Activated CD8-positive, alpha-beta T cell treated with anti-CD3 and anti-CD28 coated beads for 36 hours (primary cell): Measurements from ENCODE around the gene SHROOM4. TPM values are rescaled to one million over a fixed set of nuclear protein-coding genes. Genes with fewer than 3 reads are reported as not detected.

Experiments used
- ATAC-seq: fragments of 200-7000 bp; cut with Tn5 transposase; one replicate; pipeline ENCODE4 v1.10.0; 2021; ENCODE audit warnings: mild to moderate bottlenecking, moderate library complexity
- CTCF ChIA-PET: fragments of 350-600 bp; sonication (Branson Sonifier 250); formaldehyde crosslinking; loops from one replicate; lab custom pipeline; 2021; ENCODE audit warnings: antibody characterized with exemption; lab: Charles Lee
- POLR2A ChIA-PET: fragments of 350-600 bp; sonication (Branson Sonifier 250); formaldehyde crosslinking; loops from one replicate; lab custom pipeline; 2021; ENCODE audit warnings: antibody characterized with exemption; lab: Charles Lee
- DNase-seq: peaks from one replicate; pipeline ENCODE4 v3.0.0-alpha.2; 2020
- H3K27ac Mint-ChIP-seq: one replicate; pipeline ENCODE4 v1.8.0; 2021; ENCODE audit warnings: mild to moderate bottlenecking, mixed read lengths
- H3K27me3 Mint-ChIP-seq: one replicate; pipeline ENCODE4 v1.8.0; 2021; ENCODE audit warnings: mixed read lengths
- H3K36me3 Mint-ChIP-seq: one replicate; pipeline ENCODE4 v1.8.0; 2021; ENCODE audit warnings: low read depth, mixed read lengths
- H3K4me1 Mint-ChIP-seq: one replicate; pipeline ENCODE4 v1.8.0; 2021; ENCODE audit warnings: low read depth, mixed read lengths
- H3K4me3 Mint-ChIP-seq: one replicate; pipeline ENCODE4 v1.8.0; 2021; ENCODE audit warnings: mild to moderate bottlenecking, moderate library complexity, mixed read lengths
- H3K9me3 Mint-ChIP-seq: one replicate; pipeline ENCODE4 v1.8.0; 2021; ENCODE audit warnings: mixed read lengths
- CTCF ChIP-seq: fragments of 200-600 bp; IDR thresholded peaks from one replicate; pipeline ENCODE4 v1.8.0; 2022; ENCODE audit warnings: antibody characterized with exemption, mild to moderate bottlenecking
- intact Hi-C: fragments of 100-400 bp; cut with micrococcal nuclease; formaldehyde crosslinking; loops from one replicate; pipeline ENCODE4 v1.10.0; 2022
- total RNA-seq, 2 experiments: library from RNA; stranded (reverse); gene quantifications; one replicate each; pipeline ENCODE4 v1.2.3, GENCODE V29; 2021

Gene SHROOM4
- total RNA-seq, 2 experiments from 2014 or later, result not detected

DNA sequence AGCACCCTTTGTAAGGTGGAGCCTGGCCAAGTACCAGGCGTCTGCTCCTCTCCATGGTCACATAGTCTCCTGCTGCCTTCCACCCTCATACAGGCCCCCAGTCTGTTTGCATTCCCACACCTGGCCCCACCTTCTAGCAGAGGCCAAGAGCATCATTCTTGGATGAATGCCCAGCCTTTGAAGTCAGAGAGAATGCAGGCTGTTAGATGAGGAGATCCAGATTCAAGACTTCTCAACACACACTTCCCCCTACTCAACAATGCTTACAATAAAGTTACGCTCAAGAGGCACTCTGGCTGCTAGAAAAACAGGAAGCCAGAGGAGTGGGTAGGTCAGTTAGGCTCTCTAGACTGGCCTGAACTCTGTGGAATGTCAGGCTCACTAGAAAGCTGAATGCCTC, 43.3 kb downstream of the SHROOM4 start:
- Mint-ChIP-seq H3K4me3 (no peak overlapping the region), H3K27ac (no peak overlapping the region), H3K36me3 (no peaks in the 10 kb centered on the region), H3K9me3 (no peaks in the 10 kb centered on the region), H3K4me1 (no peaks in the 10 kb centered on the region), H3K27me3 (peaks cover 3% of the 10 kb centered on the region)
- intact Hi-C loops, result no loop called here
- no peak for TF ChIP-seq CTCF
- ChIA-PET POLR2A (no interaction called here), CTCF (no interaction called here)
- ATAC-seq, result no peak
- DNase-seq, result no peak

DNA sequence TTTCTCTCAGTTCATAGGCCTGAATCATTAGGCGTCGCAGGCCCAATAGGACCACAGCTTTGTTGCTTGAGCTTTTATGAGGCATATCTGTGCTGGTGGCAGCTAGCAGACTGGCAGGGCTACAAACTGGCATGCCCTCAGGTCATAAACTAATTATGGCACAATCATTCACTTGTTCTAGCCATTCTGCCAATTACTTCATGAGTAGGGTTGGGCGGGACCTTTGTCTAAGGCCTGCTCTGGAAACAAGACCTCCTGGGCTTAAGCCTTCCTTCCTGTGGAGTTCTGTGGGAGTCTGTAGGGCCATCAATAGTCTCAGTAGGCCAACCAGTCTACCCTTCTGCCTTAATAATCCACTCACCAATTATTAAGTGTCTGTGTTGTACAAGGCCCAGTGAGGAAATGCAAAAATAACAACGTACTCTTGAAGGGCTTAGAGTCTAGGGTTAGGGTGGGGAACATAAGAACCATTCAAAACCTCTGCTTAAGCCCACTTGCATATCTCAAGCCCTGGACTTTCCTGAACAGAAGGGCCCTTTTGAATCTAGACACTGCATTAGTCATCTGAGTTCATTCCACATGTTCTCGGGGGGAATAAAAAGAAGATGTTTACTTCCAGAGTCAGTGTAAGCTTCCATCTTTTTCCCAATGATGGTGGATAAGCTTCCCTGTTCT, 44.5 kb downstream of the SHROOM4 start:
- ATAC-seq (no peak), DNase-seq (no peak)
- ChIA-PET CTCF (no interaction called here), POLR2A (no interaction called here)
- Mint-ChIP-seq H3K36me3 (no peaks in the 10 kb centered on the region), H3K9me3 (no peaks in the 10 kb centered on the region), H3K27me3 (peaks cover 6% of the 10 kb centered on the region), H3K4me3 (no peak overlapping the region), H3K27ac (no peak overlapping the region), H3K4me1 (no peaks in the 10 kb centered on the region)
- no peak for TF ChIP-seq CTCF
- intact Hi-C loops, result no loop called here

GRCh38 chrX:50768801-50769200, 45.2 kb downstream of the SHROOM4 start:
- Mint-ChIP-seq H3K4me1 (no peaks in the 10 kb centered on the region), H3K27ac (no peak overlapping the region), H3K4me3 (no peak overlapping the region), H3K27me3 (peaks cover 6% of the 10 kb centered on the region), H3K9me3 (no peaks in the 10 kb centered on the region), H3K36me3 (no peaks in the 10 kb centered on the region)
- intact Hi-C loops, result no loop called here
- ChIA-PET CTCF (no interaction called here), POLR2A (no interaction called here)
- ATAC-seq (no peak), DNase-seq (no peak)
- no peak for TF ChIP-seq CTCF

GRCh38 chrX:50765986-50766385, 48.0 kb downstream of the SHROOM4 start:
- ATAC-seq (no peak), DNase-seq (no peak)
- ChIA-PET POLR2A (no interaction called here), CTCF (no interaction called here)
- Mint-ChIP-seq H3K4me3 (no peak overlapping the region), H3K4me1 (no peaks in the 10 kb centered on the region), H3K9me3 (no peaks in the 10 kb centered on the region), H3K27me3 (peaks cover 6% of the 10 kb centered on the region), H3K27ac (no peak overlapping the region), H3K36me3 (no peaks in the 10 kb centered on the region)
- TF ChIP-seq CTCF, result no peak
- intact Hi-C loops, result no loop called here

DNA sequence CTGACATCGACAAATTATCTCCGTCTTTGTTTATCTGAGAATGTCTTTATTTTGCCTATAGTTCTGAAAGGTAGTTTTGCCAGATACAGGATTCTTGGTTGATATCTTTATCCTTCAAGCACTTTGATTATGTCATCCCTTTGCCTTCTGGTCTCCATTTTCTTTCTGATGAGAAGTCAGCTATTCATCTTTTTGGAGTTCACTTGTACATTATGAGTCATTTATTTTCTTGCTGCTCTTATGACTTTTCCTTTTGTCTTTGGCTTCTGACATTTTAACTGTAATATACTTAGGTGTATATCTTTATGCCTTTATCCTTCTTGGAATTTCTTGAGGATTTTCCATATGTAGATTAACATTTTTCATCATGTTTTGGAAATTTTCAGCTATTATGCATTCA, 51.4 kb downstream of the SHROOM4 start:
- Mint-ChIP-seq H3K27ac (no peak overlapping the region), H3K36me3 (no peaks in the 10 kb centered on the region), H3K9me3 (no peaks in the 10 kb centered on the region), H3K27me3 (peaks cover 6% of the 10 kb centered on the region), H3K4me3 (no peak overlapping the region), H3K4me1 (no peaks in the 10 kb centered on the region)
- no peak for TF ChIP-seq CTCF
- intact Hi-C loops, result no loop called here
- DNase-seq (no peak), ATAC-seq (no peak)
- CTCF ChIA-PET, result no interaction called here
- POLR2A ChIA-PET, result no interaction called here
